Caco-2 (cell line): Measurements from ENCODE around the gene PSMD1. TPM values are rescaled to one million over a fixed set of nuclear protein-coding genes. Genes with fewer than 3 reads are reported as not detected.

ENCODE experiments used
- BruUV-seq: library from RNA; stranded (reverse); fragments of 400-500 nt; replicated peaks from 2 replicates; lab custom pipeline; 2021; lab: Mats Ljungman, UMichigan
- CTCF ChIA-PET: fragments of 300-600 bp; sonication (Branson Sonifier 250); formaldehyde crosslinking; loops from one replicate; lab custom pipeline; 2022; ENCODE audit warnings: antibody characterized with exemption; lab: Charles Lee
- POLR2A ChIA-PET: fragments of 300-600 bp; sonication (Branson Sonifier 250); formaldehyde crosslinking; loops from one replicate; lab custom pipeline; 2022; ENCODE audit warnings: antibody characterized with exemption; lab: Charles Lee
- DNase-seq, 2 experiments: peaks; one replicate each; pipeline versions ENCODE4 v3.0.0 to v3.0.0-alpha.2; 2020 to 2022
- H3K27me3 ChIP-seq: replicated peaks from 2 replicates; pipeline ENCODE4 v1.6.0; 2011; ENCODE audit warnings: low read length; ENCODE audit not compliant: control insufficient read depth, insufficient read depth
- H3K36me3 ChIP-seq: 2 replicates; pipeline ENCODE4 v1.5.1; 2011; ENCODE audit warnings: low read length; ENCODE audit not compliant: control insufficient read depth, insufficient read depth
- H3K4me1 ChIP-seq: fragments of 250-450 bp; sonication (Bioruptor Pico); 2 replicates; pipeline ENCODE4 v1.5.1; 2020; ENCODE audit warnings: mild to moderate bottlenecking
- H3K4me3 ChIP-seq: 2 replicates; pipeline ENCODE4 v1.5.1; 2011; ENCODE audit warnings: low read depth, mild to moderate bottlenecking, control low read depth, low read length
- H3K9me3 ChIP-seq: fragments of 250-450 bp; sonication (Bioruptor Pico); 2 replicates; pipeline ENCODE4 v1.5.1; 2020; ENCODE audit warnings: mild to moderate bottlenecking, moderate library complexity
- H3K27ac Mint-ChIP-seq: one replicate; pipeline ENCODE4 v1.8.0; 2022; ENCODE audit warnings: mixed read lengths; ENCODE audit not compliant: unreplicated experiment
- H3K27me3 Mint-ChIP-seq: one replicate; pipeline ENCODE4 v1.8.0; 2022; ENCODE audit warnings: mixed read lengths; ENCODE audit not compliant: insufficient read depth, unreplicated experiment
- H3K36me3 Mint-ChIP-seq: one replicate; pipeline ENCODE4 v1.8.0; 2022; ENCODE audit warnings: mild to moderate bottlenecking, mixed read lengths; ENCODE audit not compliant: insufficient read depth, unreplicated experiment
- H3K4me1 Mint-ChIP-seq: one replicate; pipeline ENCODE4 v1.8.0; 2022; ENCODE audit warnings: low read depth, mixed read lengths; ENCODE audit not compliant: unreplicated experiment
- H3K4me3 Mint-ChIP-seq: one replicate; pipeline ENCODE4 v1.8.0; 2022; ENCODE audit warnings: mild to moderate bottlenecking, moderate library complexity, mixed read lengths; ENCODE audit not compliant: unreplicated experiment
- H3K9me3 Mint-ChIP-seq: one replicate; pipeline ENCODE4 v1.8.0; 2022; ENCODE audit warnings: mixed read lengths; ENCODE audit not compliant: unreplicated experiment
- intact Hi-C: fragments of 100-400 bp; cut with micrococcal nuclease; formaldehyde crosslinking; loops from one replicate; pipeline ENCODE4 v1.10.0; 2022; ENCODE audit not compliant: unreplicated experiment
- total RNA-seq: library from RNA; stranded (reverse); gene quantifications from 2 replicates; pipeline ENCODE4 v1.2.3, GENCODE V29; 2022
- TF ChIP-seq, protein P1 (sequence below), 2 experiments: fragments of 200-600 bp in 1 of 2; IDR thresholded peaks; 1 replicate in 1 of 2; 2 replicates in 1 of 2; pipeline versions ENCODE4 v1.5.1 to v1.8.0; 2011 to 2022; ENCODE audit warnings: antibody characterized with exemption in 1 of 2, control low read depth in 1 of 2, inconsistent platforms in 1 of 2, low read depth in 1 of 2, low read length in 1 of 2, mild to moderate bottlenecking in 1 of 2, moderate library complexity in 1 of 2; ENCODE audit not compliant: insufficient read depth in 1 of 2, severe bottlenecking in 1 of 2, unreplicated experiment in 1 of 2

Gene PSMD1
- total RNA-seq, 1 experiment from 2014 or later: 126 TPM

DNA sequence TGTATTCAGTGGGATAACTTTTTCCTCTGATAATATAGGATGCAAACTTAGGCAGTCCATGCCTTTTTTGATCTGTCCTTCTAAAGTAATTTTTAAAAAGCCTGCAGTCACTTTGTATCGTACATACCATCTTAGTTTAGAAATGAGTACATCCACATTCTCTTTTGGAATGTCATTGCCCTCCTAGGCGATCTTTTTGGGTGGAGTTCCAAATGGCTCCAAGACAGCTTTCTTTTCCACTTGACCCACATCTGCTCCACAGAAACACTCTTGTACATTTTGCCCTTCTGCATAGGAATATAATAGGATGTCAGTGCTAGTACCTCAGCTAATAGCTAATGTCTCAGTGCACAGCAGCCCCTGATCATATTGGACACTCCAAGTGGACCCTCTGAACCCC lies 90.0 kb downstream of the PSMD1 start:
- no peaks in the 10 kb centered on the region for H3K9me3 Mint-ChIP-seq
- H3K27me3 ChIP-seq: no peaks in the 10 kb centered on the region
- CTCF ChIA-PET: no interaction called here
- H3K27me3 Mint-ChIP-seq: no peaks in the 10 kb centered on the region
- H3K4me1 ChIP-seq: no peaks in the 10 kb centered on the region
- TF ChIP-seq, protein P1, sequence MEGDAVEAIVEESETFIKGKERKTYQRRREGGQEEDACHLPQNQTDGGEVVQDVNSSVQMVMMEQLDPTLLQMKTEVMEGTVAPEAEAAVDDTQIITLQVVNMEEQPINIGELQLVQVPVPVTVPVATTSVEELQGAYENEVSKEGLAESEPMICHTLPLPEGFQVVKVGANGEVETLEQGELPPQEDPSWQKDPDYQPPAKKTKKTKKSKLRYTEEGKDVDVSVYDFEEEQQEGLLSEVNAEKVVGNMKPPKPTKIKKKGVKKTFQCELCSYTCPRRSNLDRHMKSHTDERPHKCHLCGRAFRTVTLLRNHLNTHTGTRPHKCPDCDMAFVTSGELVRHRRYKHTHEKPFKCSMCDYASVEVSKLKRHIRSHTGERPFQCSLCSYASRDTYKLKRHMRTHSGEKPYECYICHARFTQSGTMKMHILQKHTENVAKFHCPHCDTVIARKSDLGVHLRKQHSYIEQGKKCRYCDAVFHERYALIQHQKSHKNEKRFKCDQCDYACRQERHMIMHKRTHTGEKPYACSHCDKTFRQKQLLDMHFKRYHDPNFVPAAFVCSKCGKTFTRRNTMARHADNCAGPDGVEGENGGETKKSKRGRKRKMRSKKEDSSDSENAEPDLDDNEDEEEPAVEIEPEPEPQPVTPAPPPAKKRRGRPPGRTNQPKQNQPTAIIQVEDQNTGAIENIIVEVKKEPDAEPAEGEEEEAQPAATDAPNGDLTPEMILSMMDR (IDR thresholded peaks at IDR 0.05; ENCODE audit: insufficient read depth in 1 of 2, low read depth in 1 of 2, low read length in 1 of 2, severe bottlenecking in 1 of 2, unreplicated experiment in 1 of 2): no peak
- H3K4me1 Mint-ChIP-seq: no peaks in the 10 kb centered on the region
- H3K4me3 Mint-ChIP-seq: no peak overlapping the region
- POLR2A ChIA-PET: no interaction called here
- no peaks in the 10 kb centered on the region; the same call in 1 of the 2 replicates for H3K36me3 ChIP-seq
- peaks cover 59% of the 10 kb centered on the region for H3K36me3 Mint-ChIP-seq
- no peak overlapping the region for H3K27ac Mint-ChIP-seq
- no peak overlapping the region for H3K4me3 ChIP-seq
- intact Hi-C loops: no loop called here
- no peak for DNase-seq
- BruUV-seq: no TSS peak
- H3K9me3 ChIP-seq: no peaks in the 10 kb centered on the region

DNA sequence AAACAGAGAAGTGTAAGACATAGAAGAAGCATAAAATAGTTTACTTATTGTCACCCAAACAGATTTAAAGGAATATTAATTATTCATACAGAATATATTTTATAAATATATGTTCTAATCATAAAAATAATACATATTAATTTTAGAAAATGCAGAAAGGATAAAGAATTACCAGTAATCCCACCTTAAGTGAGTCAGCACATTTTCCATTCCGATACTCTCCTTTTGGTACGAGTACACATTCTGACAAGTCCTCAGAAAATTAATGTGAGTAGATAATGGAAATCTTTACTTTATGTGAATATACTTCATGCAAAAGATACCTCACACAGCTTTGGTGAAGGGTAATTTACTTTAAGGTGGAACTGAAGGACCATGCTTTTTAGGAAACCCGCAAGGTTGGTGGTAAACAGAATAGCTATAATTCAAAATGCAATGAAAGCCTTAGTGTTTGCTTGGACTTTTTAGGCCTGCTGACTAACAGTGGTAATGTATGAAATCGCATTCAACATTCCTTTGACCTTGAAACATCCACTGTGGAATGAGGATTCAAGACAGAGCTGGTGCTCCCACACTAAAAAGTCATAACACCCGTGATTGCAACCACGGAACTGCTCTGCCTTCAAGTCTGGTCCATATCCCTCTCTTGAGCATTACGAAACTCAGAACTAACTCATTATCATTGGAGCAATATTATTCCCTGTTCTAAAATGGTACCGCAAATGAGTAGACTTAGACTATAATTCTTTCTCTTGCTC lies 96.3 kb downstream of the PSMD1 start:
- Mint-ChIP-seq H3K4me3 (no peak overlapping the region), H3K36me3 (peaks cover 42% of the 10 kb centered on the region), H3K4me1 (no peaks in the 10 kb centered on the region), H3K27me3 (no peaks in the 10 kb centered on the region), H3K27ac (no peak overlapping the region), H3K9me3 (no peaks in the 10 kb centered on the region)
- TF ChIP-seq, protein P1 (IDR thresholded peaks at IDR 0.05; ENCODE audit: insufficient read depth in 1 of 2, low read depth in 1 of 2, low read length in 1 of 2, severe bottlenecking in 1 of 2, unreplicated experiment in 1 of 2): no peak
- Histone ChIP-seq H3K36me3 (no peaks in the 10 kb centered on the region), H3K9me3 (no peaks in the 10 kb centered on the region), H3K27me3 (no peaks in the 10 kb centered on the region), H3K4me3 (no peak overlapping the region), H3K4me1 (no peaks in the 10 kb centered on the region)
- intact Hi-C loops: no loop called here
- no peak for DNase-seq
- CTCF ChIA-PET: no interaction called here
- BruUV-seq: no TSS peak
- POLR2A ChIA-PET: no interaction called here

DNA sequence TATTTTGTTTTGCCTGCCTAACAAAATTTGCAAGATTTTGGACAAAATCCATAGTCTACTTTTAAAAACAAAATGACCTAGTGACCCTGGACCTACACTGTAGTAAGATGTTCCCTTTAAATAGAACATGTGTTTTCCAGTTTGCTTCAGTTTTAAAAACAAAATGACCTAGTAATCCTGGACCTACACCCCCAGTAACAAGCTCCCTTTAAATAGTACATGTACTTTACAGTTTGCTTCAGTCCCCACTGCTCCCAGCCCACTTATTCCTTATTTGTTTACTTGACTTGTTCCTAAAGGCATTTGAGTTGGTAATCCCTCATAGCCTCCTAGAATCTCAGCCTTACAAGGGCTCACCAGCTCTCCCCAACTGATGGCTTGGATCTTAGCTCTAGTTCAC lies 102.6 kb downstream of the PSMD1 start:
- no peaks in the 10 kb centered on the region for H3K4me1 Mint-ChIP-seq
- no peak overlapping the region for H3K4me3 ChIP-seq
- H3K27me3 ChIP-seq: no peaks in the 10 kb centered on the region
- intact Hi-C loops: no loop called here
- ChIA-PET POLR2A (no interaction called here), CTCF (no interaction called here)
- BruUV-seq: no TSS peak
- H3K36me3 ChIP-seq: no peaks in the 10 kb centered on the region; the same call in 1 of the 2 replicates
- no peak overlapping the region for H3K4me3 Mint-ChIP-seq
- H3K9me3 ChIP-seq: no peaks in the 10 kb centered on the region
- TF ChIP-seq, protein P1 (IDR thresholded peaks at IDR 0.05; ENCODE audit: insufficient read depth in 1 of 2, low read depth in 1 of 2, low read length in 1 of 2, severe bottlenecking in 1 of 2, unreplicated experiment in 1 of 2): no peak
- no peak for DNase-seq
- H3K27me3 Mint-ChIP-seq: no peaks in the 10 kb centered on the region
- H3K27ac Mint-ChIP-seq: no peak overlapping the region
- no peaks in the 10 kb centered on the region for H3K4me1 ChIP-seq
- H3K9me3 Mint-ChIP-seq: no peaks in the 10 kb centered on the region
- peaks cover 36% of the 10 kb centered on the region for H3K36me3 Mint-ChIP-seq
